CD4-positive, alpha-beta T cell treated with Interleukin-12 subunit alpha and Interleukin-12 subunit beta, for 1 hour (primary cell): ENCODE data around the gene RASGEF1C.
"Not testable (repeated sequence)": the region's sequence is repeated elsewhere in the genome, so short reads cannot be mapped to it uniquely, and the experiment has no call there.

Experiments
- DNase-seq: peaks from one replicate; pipeline ENCODE4 v3.0.0-alpha.2; 2020

RASGEF1C gene

DNA sequence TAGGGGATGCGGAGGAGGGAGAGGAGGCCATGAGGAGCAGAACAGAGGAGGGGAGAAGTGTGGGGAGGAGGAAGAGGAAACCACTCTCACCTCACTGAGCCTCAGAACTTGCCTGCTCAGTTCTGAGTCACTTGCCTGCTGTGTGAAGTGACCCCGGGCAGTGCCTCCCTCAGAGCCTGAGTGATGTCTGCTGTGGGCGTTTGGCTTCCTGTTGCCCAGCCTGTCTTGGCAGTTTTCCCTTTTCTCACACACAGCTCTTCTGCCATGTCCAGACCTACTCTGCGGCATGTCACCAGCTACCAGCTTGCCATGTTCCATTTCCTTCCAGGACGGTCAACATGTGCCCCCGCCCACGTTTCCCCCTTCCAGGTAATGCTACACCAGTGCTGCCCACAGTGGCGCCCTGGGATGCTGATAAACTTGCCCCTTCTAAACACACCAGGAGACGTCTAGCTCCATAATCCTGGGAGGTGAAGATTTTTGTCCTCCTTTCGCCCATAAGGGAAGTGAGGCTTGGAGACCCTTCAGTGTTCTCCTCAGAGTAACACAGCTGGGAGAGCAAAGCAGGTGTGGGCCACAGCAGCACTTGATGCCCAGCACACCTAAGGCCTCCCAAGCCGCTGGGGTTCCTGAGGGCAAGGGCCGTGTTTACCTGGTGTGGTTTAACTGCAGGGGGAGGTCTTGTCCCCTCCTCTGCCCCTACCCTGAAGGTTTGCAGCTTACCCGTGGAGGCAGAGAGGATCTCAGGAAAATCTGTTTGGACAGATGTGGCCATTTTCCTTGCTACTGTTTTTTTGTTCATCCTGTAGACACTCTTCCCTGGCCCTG lies 73.7 kb downstream of the RASGEF1C start:
- DNase-seq, result no peak

DNA sequence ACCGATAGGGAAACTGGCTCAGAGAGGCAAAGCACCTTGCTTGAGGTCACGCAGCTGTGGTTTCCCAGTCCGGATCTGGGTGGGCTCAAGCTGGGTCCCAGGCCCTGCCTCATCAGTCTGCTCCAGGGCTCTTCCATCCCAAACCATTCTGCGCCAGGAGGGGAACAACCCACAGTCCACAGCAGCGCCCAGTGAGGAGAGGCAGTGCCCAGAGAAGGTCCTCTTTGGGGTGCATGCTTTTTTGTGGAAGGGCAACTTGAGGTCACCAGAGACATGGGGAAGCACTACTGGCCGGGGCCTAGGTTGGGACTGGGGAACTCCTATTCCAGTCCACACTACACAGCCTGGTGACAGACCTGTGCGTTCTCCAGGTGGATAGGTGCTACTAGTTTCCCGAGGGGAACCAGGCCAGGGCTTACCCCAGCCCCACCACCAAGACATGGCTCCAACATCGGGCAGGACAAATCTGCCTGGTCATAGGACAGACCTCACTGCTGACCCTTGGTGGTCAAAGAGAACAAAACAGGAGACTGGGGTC lies 75.0 kb downstream of the RASGEF1C start:
- no peak for DNase-seq

DNA sequence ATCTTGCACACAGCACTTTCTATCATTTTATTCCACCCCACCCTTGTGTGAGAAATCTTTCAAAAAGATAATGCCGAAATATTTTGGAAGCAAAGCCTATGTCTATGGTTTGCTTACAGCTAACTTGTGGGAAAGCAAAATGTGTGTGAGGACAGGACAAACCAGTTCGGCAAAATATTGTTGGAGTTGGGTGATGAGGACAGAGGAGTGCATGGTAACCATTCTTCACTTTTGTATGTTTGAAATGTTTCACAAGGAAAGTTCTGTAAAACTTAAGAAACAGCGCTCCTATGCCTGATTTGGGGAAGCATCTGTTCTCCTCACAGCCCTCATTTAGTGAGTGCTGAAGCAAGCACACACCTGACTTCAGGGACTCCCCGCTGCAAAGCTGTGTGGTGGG lies 75.5 kb downstream of the RASGEF1C start:
- no peak for DNase-seq

DNA sequence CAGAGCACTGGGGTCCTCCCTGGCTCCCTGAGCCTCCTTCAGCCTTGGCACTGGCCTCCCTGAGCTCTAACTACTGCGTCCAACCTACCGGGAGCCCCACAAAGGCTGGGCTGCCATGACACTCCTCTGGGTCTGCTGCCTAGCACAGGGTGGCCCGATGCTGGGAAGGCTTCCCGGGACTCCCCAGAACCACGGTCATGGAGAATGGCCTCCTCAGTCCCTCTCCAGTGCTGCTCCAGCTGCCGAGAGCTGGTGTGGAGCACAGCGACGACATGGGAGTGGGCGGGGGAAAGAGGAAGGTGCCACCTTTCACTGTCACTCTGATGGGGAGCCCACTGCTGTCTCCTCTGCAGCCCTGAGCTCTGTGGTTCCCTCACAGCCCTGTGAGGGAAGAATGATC lies 76.0 kb downstream of the RASGEF1C start:
- no peak for DNase-seq

DNA sequence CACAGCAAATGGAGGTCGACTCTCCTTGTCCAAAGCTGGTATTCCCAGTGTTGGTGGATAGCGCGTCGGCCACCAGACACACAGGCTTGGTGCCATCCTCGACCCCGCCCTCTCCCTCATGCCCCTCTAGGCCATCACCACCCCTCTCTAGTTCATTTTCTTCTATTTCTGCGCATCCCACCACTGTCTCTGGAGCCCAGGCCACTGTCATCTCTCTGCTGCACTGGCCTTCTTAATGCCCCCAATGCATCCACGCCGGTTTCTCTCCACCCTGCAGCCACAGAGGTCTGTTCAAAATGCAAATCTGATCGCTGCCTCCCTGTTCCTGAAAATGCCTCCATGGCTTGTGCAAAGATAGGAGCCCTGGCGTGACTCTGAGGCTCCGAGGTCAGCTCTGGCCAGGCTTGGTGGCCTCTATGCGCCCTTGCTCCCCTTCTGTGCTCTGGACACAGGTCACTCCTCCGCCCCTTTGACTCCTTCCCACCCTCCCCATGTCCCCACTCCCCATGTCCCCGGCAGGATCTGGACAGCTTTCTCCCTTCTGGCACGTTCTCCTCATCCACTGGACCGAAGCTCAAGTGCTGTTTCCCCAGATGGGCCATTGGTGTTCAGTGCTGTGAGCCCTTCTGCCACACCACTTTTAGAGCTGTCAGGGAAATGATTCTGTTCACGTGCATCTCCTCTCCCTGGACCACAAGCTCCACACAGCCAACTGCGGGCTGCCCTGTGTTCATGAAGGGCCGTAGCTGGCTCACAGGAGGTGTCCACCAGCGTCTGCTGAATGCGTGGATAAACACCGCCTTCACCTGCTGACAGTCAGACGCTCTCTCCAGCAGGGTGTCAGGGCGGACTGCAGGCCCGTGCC lies 77.9 kb downstream of the RASGEF1C start:
- no peak for DNase-seq

DNA sequence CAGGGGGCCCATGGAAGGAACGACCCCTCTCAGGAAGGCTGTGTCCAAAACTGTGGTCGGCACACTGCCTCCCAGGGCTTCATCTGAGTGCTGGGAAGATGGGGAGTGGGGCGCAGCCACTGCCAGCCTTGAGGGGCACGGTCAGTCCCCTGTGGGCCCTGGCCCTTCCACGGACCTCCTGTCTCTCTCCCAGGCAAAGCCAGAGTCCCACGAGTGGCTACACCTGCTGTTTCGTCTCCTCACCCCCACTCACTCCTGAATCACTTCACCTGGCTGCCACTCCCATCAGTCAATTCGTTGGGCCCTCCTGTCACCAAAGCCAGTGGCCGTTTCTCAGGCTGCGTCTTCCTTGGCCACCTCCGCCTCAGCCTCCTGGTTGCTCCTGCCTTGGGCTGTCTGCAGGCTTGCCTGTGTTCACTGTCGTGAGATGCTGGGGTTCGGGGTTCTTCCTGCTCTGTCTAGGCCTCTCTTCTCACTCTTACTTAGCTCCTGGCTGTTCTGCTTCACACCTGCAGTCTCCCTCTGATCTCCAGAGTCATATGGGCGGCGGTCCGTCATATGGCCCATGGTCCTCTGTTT lies 78.6 kb downstream of the RASGEF1C start:
- no peak for DNase-seq

DNA sequence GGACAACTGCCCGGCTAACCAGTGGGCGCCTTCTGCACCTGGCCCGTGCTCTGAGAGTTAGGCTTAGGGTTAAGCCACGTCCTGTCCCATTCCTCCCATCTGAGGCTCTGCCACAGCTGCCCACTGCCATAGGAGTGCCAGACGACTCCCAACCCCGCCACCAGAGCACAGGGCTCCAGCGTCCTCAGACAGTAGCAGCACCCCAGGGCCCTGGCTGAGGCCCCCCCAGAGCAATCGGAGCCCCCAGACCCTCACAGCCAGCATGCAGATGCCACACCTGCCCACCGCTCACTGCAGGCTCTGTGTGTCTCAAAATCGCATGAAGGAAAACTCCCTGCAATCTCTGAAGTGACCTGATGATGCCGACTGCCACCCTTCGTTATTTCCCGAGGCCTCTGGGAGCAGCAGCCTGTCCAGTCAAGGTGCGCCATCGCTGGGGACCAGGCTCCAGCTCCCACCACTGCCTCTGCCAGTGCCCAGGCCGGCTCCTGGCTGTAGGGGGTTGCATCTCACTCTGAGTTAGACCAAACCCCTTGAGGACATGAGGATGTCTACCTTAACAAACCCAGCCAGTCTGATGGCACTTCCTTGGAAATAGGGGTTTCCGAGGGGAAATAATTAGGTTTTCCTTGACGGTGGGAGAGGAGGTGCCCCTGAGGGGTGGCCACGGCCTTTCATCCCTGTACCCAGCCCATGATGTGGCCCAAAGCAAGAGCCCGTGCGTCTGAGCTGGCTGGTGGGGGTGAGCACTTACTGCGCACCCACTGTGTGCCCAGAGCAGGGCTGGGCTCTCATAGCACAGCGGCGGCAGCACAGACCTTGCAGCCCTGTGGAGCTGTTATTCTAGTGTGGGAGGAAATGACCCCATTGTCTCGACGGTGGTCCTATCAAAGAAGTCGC lies 79.5 kb downstream of the RASGEF1C start:
- no peak for DNase-seq

DNA sequence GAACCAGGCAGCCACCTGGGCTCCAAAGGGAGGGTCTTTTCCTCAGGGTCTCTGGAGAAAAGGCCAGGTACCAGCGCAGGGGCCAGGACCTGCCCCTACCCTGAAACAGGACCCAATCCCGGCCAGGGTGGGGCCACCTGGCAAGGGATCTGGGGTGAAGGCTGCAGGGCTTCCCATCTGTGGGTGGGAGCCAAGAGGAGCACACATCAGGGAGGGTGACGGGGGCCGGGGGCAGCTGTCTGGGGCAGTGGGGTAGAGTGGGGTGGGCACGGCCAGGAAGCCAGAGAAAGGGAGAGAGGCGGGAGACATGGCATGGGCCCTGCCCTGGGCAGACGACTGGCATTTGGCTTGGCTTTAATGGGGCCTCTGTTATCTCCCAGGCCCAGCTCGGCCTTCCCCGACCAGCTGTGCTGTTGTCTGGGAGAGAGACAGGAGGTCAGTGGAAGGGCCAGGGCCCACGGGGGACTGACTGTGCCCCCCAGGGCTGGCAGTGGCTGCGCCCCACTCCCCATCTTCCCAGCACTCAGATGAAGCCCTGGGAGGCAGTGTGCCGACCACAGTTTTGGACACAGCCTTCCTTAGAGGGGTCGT lies 80.2 kb downstream of the RASGEF1C start:
- no peak for DNase-seq

DNA sequence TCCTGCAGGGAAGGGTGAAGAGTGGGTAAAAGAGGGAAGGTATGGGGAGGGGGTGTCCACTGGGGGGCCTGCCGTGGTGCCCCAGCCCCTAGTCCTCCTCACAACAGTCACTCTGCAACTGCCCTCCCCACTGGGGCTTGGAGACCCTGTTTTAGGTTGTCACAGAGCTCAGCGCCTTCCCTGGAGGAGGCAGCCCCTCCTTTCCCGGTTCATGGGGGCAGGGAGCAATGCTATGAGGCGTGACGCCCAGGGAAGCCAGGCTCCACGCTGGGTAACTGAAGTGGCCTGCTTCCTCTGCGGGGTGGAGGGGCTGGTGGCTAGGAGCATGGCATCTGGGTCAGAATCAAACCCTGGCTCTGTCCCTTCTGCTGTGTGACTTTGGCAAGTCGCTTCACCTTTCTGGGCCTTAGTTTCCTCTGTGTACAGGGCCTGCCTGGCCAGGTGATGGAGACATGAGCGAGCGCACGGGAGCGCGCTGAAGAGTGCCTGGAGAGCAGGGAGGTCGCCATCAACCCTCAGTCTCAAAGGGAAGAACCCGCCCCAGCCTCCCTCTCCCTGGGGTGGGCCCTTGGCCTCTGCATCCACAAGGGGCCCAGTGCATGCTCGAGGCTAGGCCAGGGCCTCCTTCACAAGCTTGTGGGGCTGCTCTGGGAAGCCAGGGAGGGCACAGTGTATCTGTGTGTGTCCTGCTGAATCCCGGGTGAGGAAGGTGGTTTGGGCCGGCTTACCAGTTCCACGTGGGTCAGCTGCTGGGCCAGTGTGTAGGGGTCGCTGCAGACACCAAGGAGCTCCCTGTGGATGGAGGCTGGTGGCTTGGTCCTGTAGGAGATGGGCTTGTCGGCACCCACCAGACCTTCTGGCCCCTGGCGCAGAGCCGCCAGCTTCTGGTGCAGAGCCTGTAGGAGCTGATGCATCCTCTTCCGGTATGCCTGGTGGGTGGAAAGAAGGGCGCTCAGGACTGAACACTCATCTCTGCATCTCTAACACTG lies 81.0 kb downstream of the RASGEF1C start:
- no peak for DNase-seq

DNA sequence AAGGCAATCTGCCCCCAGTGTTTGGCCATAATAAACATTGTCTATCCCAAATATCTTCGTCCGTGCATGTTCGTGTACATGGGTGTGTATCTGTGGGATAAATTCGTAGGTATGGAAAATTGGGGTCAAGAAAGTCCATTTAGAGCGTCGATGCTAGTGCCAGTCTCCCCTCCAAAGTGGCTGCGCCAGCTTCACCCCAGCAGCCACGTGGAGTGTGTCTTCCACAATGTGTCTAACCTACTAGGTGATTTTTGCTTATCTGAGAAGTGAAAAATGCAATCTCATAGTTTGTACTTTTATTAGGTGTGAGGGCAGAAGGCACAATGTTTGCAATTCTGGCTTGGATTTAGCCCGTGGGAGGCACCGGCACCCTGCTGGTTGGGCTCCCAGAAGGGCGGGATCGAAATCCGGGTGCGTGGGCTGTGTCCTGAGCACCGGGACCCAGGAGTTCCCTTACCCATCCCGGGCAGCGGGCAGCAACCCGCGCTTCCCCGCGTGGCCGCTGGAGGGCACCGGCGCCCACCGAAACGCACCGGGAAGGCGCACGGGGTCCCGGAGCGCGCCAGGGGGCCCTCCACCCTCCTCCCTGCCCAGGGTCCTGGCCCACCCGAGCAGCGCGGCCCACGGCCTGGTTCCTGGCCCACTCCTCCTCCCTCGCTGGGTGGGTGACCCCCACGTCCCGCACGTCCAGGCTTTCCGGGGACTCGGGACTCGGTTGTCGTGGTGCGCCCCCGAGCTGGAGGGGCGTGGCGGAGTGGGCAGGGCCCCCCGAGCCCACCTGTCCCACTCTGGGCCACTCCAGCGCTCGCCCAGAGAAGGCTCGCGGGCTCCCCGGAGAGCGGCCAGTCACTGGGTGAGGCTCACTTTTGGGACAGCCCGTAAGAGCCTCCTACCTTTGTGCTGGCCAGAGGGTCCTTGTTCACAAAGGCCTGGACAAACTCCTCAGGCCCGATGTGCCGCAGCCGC lies 82.0 kb downstream of the RASGEF1C start:
- peak; percentile 20 for DNase-seq

DNA sequence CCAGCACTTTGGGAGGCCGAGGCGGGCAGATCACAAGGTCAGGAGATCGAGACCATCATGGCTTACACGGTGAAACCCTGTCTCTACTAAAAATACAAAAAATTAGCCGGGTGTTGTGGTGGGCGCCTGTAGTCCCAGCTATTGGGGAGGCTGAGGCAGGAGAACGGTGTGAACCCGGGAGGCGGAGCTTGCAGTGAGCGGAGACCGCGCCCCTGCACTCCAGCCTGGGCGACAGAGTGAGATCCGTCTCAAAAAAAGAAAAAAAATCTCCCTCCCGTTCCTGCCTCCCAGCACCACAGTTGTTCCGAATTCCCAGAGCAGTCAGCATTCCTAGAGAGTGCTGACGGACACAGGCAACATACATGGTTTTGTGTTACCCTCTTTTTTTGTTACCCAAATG lies 82.9 kb downstream of the RASGEF1C start:
- not testable (repeated sequence) for DNase-seq

DNA sequence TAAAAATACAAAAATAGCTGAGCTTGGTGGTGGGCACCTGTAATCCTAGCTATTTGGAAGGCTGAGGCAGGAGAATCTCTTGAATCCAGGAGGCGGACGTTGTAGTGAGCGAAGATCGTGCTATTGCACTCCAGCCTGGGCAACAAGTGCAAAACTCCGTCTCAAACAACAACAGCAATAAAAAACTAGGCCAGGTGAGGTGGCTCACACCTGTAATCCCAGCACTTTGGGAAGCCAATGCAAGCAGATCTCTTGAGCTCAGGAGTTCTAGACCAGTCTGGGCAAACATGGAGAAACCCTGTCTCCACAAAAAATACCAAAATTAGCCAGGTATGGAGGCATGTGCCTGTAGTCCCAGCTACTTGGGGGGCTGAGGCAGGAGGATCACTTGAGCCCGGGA lies 84.3 kb downstream of the RASGEF1C start:
- DNase-seq, result not testable (repeated sequence)

DNA sequence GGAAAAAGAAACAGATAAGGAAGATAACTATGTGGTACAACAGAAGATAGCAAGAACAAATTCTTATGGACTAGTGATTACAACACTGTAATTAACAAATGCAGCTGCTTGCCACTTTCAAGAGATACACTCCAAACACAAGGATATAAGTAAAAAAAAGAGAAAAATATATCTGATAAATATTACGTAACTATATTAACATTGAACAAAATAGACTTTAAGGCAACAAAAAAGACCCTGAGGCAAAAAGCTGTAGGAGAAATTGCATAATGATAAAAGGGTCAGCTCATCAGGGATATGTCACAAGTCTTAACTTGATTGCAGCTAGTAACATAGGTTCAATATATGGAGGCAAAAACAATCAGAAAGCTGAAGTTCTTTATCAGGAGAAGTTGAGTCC lies 86.1 kb downstream of the RASGEF1C start:
- DNase-seq, result no peak

DNA sequence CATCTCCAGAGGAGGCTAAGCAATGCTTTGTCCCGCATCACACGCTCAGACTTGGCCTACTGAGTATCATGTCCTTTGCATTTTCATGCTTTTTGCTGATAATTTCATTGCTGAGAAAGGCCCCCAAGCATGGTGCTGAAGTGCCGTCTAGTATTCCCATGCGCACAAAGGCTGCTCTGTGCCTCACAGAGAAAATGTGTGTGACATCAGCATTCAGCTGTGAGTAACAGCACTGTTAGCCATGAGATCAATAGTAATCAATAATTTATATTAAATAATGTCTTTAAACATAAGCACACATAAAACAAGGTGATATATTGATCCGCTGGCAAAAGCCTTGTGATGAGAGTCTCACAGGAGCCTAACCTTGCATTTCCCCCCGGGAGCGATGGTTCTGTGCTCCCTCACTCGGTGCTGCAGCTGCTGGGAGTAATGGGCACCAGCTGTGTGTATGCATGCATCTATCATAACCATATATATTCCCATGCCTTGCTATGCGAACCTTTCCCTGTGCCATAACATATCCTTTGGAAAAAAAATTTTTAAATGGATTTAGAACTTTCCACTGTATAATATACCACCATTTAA lies 87.1 kb downstream of the RASGEF1C start:
- DNase-seq, result no peak

DNA sequence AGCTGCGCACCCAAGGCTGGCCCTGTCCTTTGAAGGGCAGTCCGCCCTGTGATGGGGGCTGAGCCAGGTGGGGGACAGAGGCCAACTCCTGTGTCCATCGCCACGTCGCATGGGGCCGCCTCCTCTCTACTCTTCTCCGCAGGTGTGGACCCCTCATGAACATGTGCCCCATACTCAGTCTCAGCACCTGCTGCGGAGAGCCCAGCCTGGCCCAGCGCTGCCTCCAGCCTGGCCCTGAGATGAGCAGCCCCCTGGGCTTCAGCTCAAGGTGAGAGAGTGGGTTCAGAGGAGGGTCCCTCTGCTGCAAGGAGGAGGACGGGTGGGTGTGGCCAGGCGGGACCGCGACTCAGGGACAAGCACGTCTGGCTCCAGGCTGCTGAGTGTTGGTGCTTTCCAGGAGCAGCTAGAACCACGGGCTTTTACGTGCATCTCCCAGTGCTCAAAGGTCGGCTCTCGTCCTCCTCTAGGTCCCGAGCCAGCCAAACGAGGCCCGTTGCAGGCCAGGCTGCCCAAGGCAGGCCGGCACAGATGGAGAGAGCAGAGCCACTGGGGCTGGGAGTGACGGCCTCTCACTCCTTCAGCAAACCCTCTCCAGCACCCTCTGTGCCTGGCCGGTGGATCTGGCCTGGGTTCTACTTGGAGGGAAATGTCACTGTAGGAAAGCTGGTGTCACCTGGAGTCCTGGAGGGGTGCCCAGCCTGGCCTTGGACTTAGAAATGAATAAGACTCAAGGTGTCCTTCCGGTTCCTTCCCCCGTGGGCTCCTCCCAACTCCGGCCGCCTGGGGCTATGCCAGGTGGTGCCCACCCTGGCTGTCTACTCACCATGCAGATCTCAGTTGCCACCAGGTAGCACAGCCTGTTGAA lies 88.5 kb downstream of the RASGEF1C start:
- no peak for DNase-seq

DNA sequence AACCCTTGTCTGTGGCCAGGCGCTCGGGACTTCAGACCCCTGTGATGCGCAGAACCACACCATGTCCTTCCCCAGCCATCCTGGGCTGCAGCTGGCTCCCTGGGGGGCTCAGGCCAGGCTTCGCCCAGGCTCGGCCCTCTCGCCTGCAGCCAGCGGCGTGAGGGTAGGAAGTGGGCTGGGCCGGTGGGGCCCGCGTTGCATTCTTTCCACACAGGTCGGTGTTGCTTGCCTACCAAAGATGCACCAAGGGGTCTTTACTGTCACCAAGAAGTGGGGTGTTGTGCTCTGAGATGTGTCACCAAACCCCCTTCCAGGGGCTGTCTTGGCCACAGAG lies 89.1 kb downstream of the RASGEF1C start:
- no peak for DNase-seq

DNA sequence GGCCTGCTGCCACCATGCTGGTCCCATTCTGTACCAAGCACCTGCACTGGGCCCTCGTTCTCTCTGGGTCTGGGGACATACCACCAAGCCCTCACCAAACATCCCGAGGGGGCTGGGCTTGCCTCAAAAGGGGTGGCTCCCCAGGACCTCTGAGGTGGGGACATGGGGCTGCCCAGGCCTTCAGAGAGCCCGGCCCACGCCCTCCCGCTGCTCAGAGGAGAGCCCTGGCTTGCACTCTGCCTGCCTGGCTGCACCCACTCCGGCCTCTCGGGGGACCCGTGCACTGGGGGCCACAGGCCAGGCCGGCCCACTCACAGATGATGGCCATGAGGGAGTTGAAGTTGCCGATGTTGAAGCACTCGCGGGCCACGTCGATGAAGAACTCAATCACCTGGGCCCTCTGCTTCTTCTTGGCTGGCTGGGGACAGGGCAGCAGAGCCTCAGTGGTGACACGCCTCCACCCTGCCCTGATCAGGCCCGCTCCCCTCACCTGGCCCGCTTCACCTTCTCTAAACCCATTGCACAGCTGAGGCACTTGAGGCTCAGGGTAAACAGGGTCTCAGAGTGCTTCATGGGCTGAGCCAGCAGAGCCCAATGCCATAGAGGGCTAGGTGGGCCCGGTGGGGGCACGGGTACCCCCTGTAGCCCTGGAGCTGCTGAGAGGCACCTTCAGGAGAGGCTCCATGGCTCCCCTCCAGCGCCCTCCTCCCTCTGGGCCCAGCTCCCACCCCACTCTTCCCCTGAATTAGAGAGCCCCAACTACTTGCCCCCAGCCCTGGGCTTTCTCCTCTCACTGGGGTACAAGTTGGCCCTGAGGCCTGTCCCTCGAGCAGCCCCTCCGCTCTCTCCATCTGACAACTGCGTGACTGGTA lies 89.7 kb downstream of the RASGEF1C start:
- DNase-seq, result no peak
